GM06990 (cell line): ENCODE measurements around the gene IGF2R.

Source experiments
- DNase-seq: peaks from one replicate; pipeline ENCODE4 v3.0.0-alpha.2; 2011; ENCODE audit not compliant: insufficient read length; ENCODE audit errors: extremely low read depth
- H3K27me3 ChIP-seq: replicated peaks from 2 replicates; pipeline ENCODE4 v1.6.0; 2011; ENCODE audit warnings: low read length; ENCODE audit not compliant: control insufficient read depth, insufficient read depth
- H3K36me3 ChIP-seq: 2 replicates; pipeline ENCODE4 v1.5.1; 2011; ENCODE audit warnings: low read length; ENCODE audit not compliant: control insufficient read depth, insufficient read depth
- H3K4me3 ChIP-seq: replicated peaks from 2 replicates; pipeline ENCODE4 v1.5.1; 2011; ENCODE audit warnings: low read depth, mild to moderate bottlenecking, control low read depth, low read length
- TF ChIP-seq, protein P1 (sequence below): IDR thresholded peaks from 2 replicates; pipeline ENCODE4 v1.5.1; 2011; ENCODE audit warnings: low read length, control low read depth, mild to moderate bottlenecking, inconsistent platforms; ENCODE audit not compliant: insufficient read depth, poor library complexity, severe bottlenecking

Gene IGF2R

GRCh38 chr6:160060920-160061447 lies 92.1 kb downstream of the IGF2R start:
- Histone ChIP-seq H3K27me3 (no peaks in the 10 kb centered on the region), H3K36me3 (peaks cover 32% of the 10 kb centered on the region), H3K4me3 (no peak overlapping the region)
- TF ChIP-seq, protein P1, sequence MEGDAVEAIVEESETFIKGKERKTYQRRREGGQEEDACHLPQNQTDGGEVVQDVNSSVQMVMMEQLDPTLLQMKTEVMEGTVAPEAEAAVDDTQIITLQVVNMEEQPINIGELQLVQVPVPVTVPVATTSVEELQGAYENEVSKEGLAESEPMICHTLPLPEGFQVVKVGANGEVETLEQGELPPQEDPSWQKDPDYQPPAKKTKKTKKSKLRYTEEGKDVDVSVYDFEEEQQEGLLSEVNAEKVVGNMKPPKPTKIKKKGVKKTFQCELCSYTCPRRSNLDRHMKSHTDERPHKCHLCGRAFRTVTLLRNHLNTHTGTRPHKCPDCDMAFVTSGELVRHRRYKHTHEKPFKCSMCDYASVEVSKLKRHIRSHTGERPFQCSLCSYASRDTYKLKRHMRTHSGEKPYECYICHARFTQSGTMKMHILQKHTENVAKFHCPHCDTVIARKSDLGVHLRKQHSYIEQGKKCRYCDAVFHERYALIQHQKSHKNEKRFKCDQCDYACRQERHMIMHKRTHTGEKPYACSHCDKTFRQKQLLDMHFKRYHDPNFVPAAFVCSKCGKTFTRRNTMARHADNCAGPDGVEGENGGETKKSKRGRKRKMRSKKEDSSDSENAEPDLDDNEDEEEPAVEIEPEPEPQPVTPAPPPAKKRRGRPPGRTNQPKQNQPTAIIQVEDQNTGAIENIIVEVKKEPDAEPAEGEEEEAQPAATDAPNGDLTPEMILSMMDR: no peak
- no peak for DNase-seq

- no peaks in the 10 kb centered on the region for H3K27me3 ChIP-seq
- H3K4me3 ChIP-seq: no peak overlapping the region
- TF ChIP-seq, protein P1: no peak
- peaks cover 28% of the 10 kb centered on the region for H3K36me3 ChIP-seq
- no peak for DNase-seq
Observed at GRCh38 chr6:160063771-160064413, 95.0 kb downstream of the IGF2R start.

- Histone ChIP-seq H3K27me3 (no peaks in the 10 kb centered on the region), H3K36me3 (peaks cover 27% of the 10 kb centered on the region), H3K4me3 (no peak overlapping the region)
- TF ChIP-seq, protein P1: no peak
- DNase-seq: no peak
Observed at GRCh38 chr6:160065200-160065599, 96.3 kb downstream of the IGF2R start.

DNA sequence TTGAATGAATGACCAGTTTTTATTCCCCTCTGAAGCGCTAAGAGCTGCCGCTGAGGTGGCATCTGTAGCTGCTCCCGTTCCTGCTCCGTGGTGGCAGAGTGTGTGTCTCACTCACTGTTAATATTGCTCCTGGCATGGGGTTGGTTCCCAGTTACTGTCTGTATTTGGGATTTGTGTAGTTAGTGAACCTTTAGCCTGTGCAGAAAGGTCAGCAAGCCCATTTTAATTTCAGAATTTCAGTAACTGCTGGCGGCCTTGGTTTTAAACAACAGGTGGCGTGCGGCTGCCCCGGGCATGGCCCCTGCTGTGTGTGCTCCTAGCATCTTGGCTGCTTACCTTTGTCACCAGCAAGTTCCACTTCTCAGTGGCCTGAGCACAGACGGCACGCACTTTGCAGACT lies 98.7 kb downstream of the IGF2R start:
- Histone ChIP-seq H3K36me3 (peaks cover 43% of the 10 kb centered on the region), H3K27me3 (no peaks in the 10 kb centered on the region), H3K4me3 (no peak overlapping the region)
- DNase-seq: no peak
- TF ChIP-seq, protein P1: no peak

DNA sequence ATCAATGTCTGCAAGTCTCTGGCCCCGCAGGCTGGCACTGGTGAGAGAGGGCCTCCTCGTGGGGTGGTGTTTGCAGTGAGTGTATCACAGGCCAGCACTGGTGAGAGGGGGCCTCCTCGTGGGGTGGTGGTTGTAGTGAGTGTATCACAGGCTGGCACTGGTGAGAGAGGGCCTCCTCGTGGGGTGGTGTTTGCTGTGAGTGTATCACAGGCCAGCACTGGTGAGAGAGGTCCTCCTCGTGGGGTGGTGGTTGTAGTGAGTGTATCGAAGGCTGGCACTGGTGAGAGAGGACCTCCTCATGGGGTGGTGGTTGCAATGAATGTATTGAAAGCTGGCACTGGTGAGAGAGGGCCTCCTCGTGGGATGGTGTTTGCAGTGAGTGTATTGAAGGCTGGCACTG lies 99.5 kb downstream of the IGF2R start:
- Histone ChIP-seq H3K36me3 (peaks cover 47% of the 10 kb centered on the region), H3K27me3 (no peaks in the 10 kb centered on the region), H3K4me3 (no peak overlapping the region)
- DNase-seq: no peak
- TF ChIP-seq, protein P1: no peak
